22Rv1 (cell line): ENCODE results near the gene CELF4.

Experiments used
- ZFX ChIP-seq: fragments of 450-650 bp; IDR thresholded peaks from 2 replicates; pipeline ENCODE4 v1.6.1; 2017; ENCODE audit warnings: antibody characterized with exemption, borderline replicate concordance
- TF ChIP-seq, protein P1 (sequence below): fragments of 450-650 bp; IDR thresholded peaks from 2 replicates; pipeline ENCODE4 v1.5.1; 2017; ENCODE audit warnings: mild to moderate bottlenecking

DNA sequence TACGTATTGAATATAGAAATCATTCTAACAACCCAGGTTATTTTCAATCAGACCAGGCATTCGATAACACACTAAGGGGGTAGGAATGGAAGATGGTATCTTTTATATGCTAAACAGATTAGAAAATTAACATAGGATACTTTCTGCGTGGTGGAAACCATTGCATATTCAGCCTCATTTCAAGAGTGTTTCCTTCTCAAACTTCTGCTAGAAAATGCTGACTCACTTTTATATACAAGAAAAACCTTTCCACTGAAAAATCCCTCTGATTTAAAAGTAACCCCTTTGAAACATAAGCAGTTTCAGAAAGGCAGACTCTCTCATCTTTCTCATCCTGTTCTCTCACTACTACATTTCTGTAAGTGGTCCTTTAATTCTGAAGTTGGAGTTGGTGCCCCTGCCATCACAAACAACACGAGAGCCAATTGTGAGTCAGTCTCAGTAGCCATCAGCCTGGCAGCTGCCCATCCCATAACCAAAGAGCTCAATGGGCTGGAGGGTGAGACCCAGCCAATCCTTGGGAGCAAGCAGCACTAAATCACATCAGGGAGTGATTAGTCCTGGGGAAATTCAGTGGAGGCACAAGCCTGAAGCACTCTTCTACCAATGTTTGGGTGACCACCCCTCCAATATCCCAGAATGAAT is 343.1 kb downstream of the CELF4 start:
- TF ChIP-seq, protein P1, sequence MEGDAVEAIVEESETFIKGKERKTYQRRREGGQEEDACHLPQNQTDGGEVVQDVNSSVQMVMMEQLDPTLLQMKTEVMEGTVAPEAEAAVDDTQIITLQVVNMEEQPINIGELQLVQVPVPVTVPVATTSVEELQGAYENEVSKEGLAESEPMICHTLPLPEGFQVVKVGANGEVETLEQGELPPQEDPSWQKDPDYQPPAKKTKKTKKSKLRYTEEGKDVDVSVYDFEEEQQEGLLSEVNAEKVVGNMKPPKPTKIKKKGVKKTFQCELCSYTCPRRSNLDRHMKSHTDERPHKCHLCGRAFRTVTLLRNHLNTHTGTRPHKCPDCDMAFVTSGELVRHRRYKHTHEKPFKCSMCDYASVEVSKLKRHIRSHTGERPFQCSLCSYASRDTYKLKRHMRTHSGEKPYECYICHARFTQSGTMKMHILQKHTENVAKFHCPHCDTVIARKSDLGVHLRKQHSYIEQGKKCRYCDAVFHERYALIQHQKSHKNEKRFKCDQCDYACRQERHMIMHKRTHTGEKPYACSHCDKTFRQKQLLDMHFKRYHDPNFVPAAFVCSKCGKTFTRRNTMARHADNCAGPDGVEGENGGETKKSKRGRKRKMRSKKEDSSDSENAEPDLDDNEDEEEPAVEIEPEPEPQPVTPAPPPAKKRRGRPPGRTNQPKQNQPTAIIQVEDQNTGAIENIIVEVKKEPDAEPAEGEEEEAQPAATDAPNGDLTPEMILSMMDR, result no peak
- no peak for TF ChIP-seq ZFX
